ENCODE measurements around the gene COL27A1. TPM values are rescaled to one million over a fixed set of nuclear protein-coding genes. Genes with fewer than 3 reads are reported as not detected.

Gene COL27A1
- total and polyA plus RNA-seq, 2 donors (not counting 3 experiments of a cell fraction or from before 2014, with no cell fraction given) = 14.7 to 49.1 TPM

- dilution Hi-C loops (cut with MboI; ENCODE audit: extremely low pct_ligation_motif_present, low sequenced_read_pairs) = no loop called here
- no peak overlapping the region for H2AFZ ChIP-seq (ENCODE audit: low read depth, low read length)
- H3K36me3 ChIP-seq (ENCODE audit: control insufficient read depth in 2 of 2, extremely low read depth in 1 of 2, insufficient read depth in 2 of 2, low read length in 2 of 2) = peaks cover 11 to 50% of the 10 kb centered on the region in 2 experiments
- BruUV-seq (replicated peaks) = no TSS peak
- TF ChIP-seq EZH2 (IDR thresholded peaks at IDR 0.05; ENCODE audit: borderline replicate concordance, low read depth, low read length, severe bottlenecking) (no peak), CTCF (IDR thresholded peaks at IDR 0.05; ENCODE audit: extremely low read depth in 1 of 2, insufficient read depth in 1 of 2, low read depth in 1 of 2, low read length in 2 of 2) (no peak), POLR2AphosphoS5 (IDR thresholded peaks at IDR 0.05; ENCODE audit: insufficient read depth, low read depth, low read length) (no peak), POLR2A (IDR thresholded peaks at IDR 0.05; ENCODE audit: low read depth, low read length) (no peak), FOS (IDR thresholded peaks at IDR 0.05; ENCODE audit: borderline replicate concordance, insufficient read depth, low read length) (no peak), MYC (IDR thresholded peaks at IDR 0.05; ENCODE audit: low read depth, low read length) (no peak)
- intact Hi-C loops (cut with micrococcal nuclease) = no loop called here
- FAIRE-seq (no peak), DNase-seq (ENCODE audit: low read depth, low spot score) (no peak)
- H3K4me2 ChIP-seq (ENCODE audit: insufficient read depth, low read length) = no peak overlapping the region
- no peaks in the 10 kb centered on the region for H3K27me3 ChIP-seq (ENCODE audit: control insufficient read depth in 2 of 2, insufficient read depth in 2 of 2, low read length in 2 of 2)
- H4K20me1 ChIP-seq (replicated peaks; ENCODE audit: control insufficient read depth, extremely low read depth, insufficient read depth, low read length) = no peaks in the 10 kb centered on the region
- no peak overlapping the region for H3K9ac ChIP-seq (replicated peaks; ENCODE audit: extremely low read depth, insufficient read depth, low read length)
- no peaks in the 10 kb centered on the region for H3K79me2 ChIP-seq (ENCODE audit: control insufficient read depth, insufficient read depth, low read length)
- ChIA-PET CTCF (no interaction called here), POLR2A (no interaction called here)
- no peaks in the 10 kb centered on the region for H3K9me3 ChIP-seq (replicated peaks; ENCODE audit: control insufficient read depth, insufficient read depth, low read length)
- no peaks in the 10 kb centered on the region for H3K4me1 ChIP-seq (ENCODE audit: control insufficient read depth, extremely low read depth, insufficient read depth, low read length)
- no peak overlapping the region for H3K4me3 ChIP-seq (replicated peaks in 1 of 3; ENCODE audit: insufficient read depth in 1 of 3, low read depth in 1 of 3, low read length in 3 of 3)
- no peak overlapping the region for H3K27ac ChIP-seq (ENCODE audit: insufficient read depth, low read depth, low read length)
- no peaks in the 10 kb centered on the region for H3K9me1 ChIP-seq (replicated peaks; ENCODE audit: control insufficient read depth, extremely low read depth, insufficient read depth, low read length)
Measured at GRCh38 chr9:114359801-114360200, 204.5 kb downstream of the COL27A1 start.

- dilution Hi-C loops (cut with MboI; ENCODE audit: extremely low pct_ligation_motif_present, low sequenced_read_pairs) (no loop called here), intact Hi-C loops (cut with micrococcal nuclease) (no loop called here)
- Histone ChIP-seq H3K27ac (ENCODE audit: insufficient read depth, low read depth, low read length) (no peak overlapping the region), H3K27me3 (ENCODE audit: control insufficient read depth in 2 of 2, insufficient read depth in 2 of 2, low read length in 2 of 2) (no peaks in the 10 kb centered on the region), H3K79me2 (ENCODE audit: control insufficient read depth, insufficient read depth, low read length) (no peaks in the 10 kb centered on the region), H4K20me1 (replicated peaks; ENCODE audit: control insufficient read depth, extremely low read depth, insufficient read depth, low read length) (no peaks in the 10 kb centered on the region), H3K9me3 (replicated peaks; ENCODE audit: control insufficient read depth, insufficient read depth, low read length) (no peaks in the 10 kb centered on the region), H3K4me2 (ENCODE audit: insufficient read depth, low read length) (no peak overlapping the region), H3K4me3 (replicated peaks in 1 of 3; ENCODE audit: insufficient read depth in 1 of 3, low read depth in 1 of 3, low read length in 3 of 3) (no peak overlapping the region), H3K9ac (replicated peaks; ENCODE audit: extremely low read depth, insufficient read depth, low read length) (no peak overlapping the region), H3K9me1 (replicated peaks; ENCODE audit: control insufficient read depth, extremely low read depth, insufficient read depth, low read length) (no peaks in the 10 kb centered on the region), H3K4me1 (ENCODE audit: control insufficient read depth, extremely low read depth, insufficient read depth, low read length) (no peaks in the 10 kb centered on the region), H2AFZ (ENCODE audit: low read depth, low read length) (no peak overlapping the region), H3K36me3 (ENCODE audit: control insufficient read depth in 2 of 2, extremely low read depth in 1 of 2, insufficient read depth in 2 of 2, low read length in 2 of 2) (peaks cover 9 to 44% of the 10 kb centered on the region in 2 experiments)
- no peak for DNase-seq (ENCODE audit: low read depth, low spot score)
- FAIRE-seq = no peak
- no peak for TF ChIP-seq CTCF (IDR thresholded peaks at IDR 0.05; ENCODE audit: extremely low read depth in 1 of 2, insufficient read depth in 1 of 2, low read depth in 1 of 2, low read length in 2 of 2)
- no TSS peak for BruUV-seq (replicated peaks)
- ChIA-PET POLR2A (no interaction called here), CTCF (no interaction called here)
Measured at GRCh38 chr9:114361542-114361941, 206.2 kb downstream of the COL27A1 start.

All from endothelial cell of umbilical vein (primary cell).